ENCODE measurements around the gene CAPZA2.

DNA sequence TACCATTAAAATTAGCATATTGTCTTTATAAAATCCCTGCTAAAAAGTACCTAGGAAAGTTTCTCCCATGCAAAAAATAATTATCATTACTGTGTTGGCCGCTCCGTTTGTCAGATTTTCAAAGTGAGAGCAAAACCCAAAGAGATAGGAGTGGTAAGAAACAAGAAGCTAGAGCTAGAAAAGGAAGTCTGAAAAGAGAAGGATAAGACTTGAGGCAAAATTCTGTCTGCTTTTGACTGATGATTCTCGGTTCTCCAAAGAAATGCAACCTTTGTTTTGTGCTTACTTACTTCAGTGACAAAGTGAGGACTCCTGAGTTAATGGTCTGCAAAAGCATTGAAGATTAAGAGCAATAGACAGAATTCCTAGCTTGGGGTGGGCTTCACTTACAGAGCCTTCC lies 33.3 kb upstream of the CAPZA2 start:
- TF ChIP-seq EZH2 (IDR thresholded peaks at IDR 0.05) (no peak), POLR2AphosphoS5 (IDR thresholded peaks at IDR 0.05; ENCODE audit: borderline replicate concordance, low read depth, low read length) (no peak)
